HCT116 (cell line): ENCODE measurements around the gene SEC24D. TPM values are rescaled to one million over a fixed set of nuclear protein-coding genes. Genes with fewer than 3 reads are reported as not detected.

Experiments used
- ATAC-seq: fragments of 200-7000 bp; cut with Tn5 transposase; 2 replicates; pipeline ENCODE4 v1.9.1; 2020; ENCODE audit warnings: mild to moderate bottlenecking, moderate library complexity
- BruUV-seq: library from RNA; stranded (reverse); fragments of 400-500 nt; replicated peaks from 2 replicates; lab custom pipeline; 2021; lab: Mats Ljungman, UMichigan
- CTCF ChIA-PET: fragments of 300-600 bp; sonication (Branson Sonifier 250); formaldehyde crosslinking; loops from one replicate; lab custom pipeline; 2021; ENCODE audit warnings: antibody characterized with exemption; lab: Charles Lee
- POLR2A ChIA-PET: fragments of 300-600, 350-600 bp; sonication (Branson Sonifier 250); formaldehyde crosslinking; loops from one replicate; lab custom pipeline; 2021; ENCODE audit warnings: antibody characterized with exemption; lab: Charles Lee
- RAD21 ChIA-PET, 2 experiments: fragments of 300-600 bp; sonication (Branson Sonifier 250); formaldehyde crosslinking; loops; one replicate each; lab custom pipeline; 2023; ENCODE audit warnings: low total read pairs in 2 of 2; ENCODE audit not compliant: uncharacterized antibody in 2 of 2, unreplicated experiment in 2 of 2, low non-redundant PET in 1 of 2; lab: Charles Lee
- DNase-seq: peaks from one replicate; pipeline ENCODE4 v3.0.0-alpha.2; 2010; ENCODE audit warnings: low read depth, low spot score
- H2AFZ ChIP-seq: fragments of 200-600 bp; shearing (Covaris generic), sonication (generic); 2 replicates; pipeline ENCODE4 v1.6.1; 2017; ENCODE audit warnings: low read depth, mixed run types, mixed read lengths, antibody characterized with exemption, low read length; ENCODE audit not compliant: poor library complexity, severe bottlenecking
- H3K27ac ChIP-seq: 2 replicates; pipeline ENCODE4 v1.5.1; 2012; ENCODE audit warnings: low read depth, low read length
- H3K27me3 ChIP-seq: fragments of 200-600 bp; sonication (generic); 2 replicates; pipeline ENCODE4 v1.6.1; 2016; ENCODE audit warnings: mixed run types, low read length, mixed read lengths; ENCODE audit not compliant: insufficient read depth
- H3K36me3 ChIP-seq, 2 experiments: fragments of 200-500 bp in 1 of 2; fragments of 200-600 bp in 1 of 2; sonication (Bioruptor generic) in 1 of 2; sonication (generic) in 1 of 2; 2 replicates each; pipeline versions ENCODE4 v1.5.1 to v1.6.1; 2014 to 2016; ENCODE audit warnings: low read length in 2 of 2, inconsistent platforms in 1 of 2, mixed read lengths in 1 of 2, mixed run types in 1 of 2; ENCODE audit not compliant: insufficient read depth in 2 of 2, control insufficient read depth in 1 of 2
- H3K4me1 ChIP-seq, 2 experiments: fragments of 200-600 bp in 1 of 2; sonication (generic) in 1 of 2; 2 replicates each; pipeline versions ENCODE4 v1.5.1 to v1.6.1; 2012 to 2017; ENCODE audit warnings: low read length in 2 of 2, inconsistent platforms in 1 of 2, mild to moderate bottlenecking in 1 of 2, mixed read lengths in 1 of 2, mixed run types in 1 of 2, moderate library complexity in 1 of 2; ENCODE audit not compliant: insufficient read depth in 2 of 2, control insufficient read depth in 1 of 2
- H3K4me2 ChIP-seq: fragments of 200-600 bp; sonication (generic); 2 replicates; pipeline ENCODE4 v1.6.1; 2017; ENCODE audit warnings: mixed run types, low read length, mixed read lengths
- H3K4me3 ChIP-seq, 2 experiments: fragments of 200-600 bp in 1 of 2; sonication (generic) in 1 of 2; replicated peaks in 1 of 2; 2 replicates each; pipeline ENCODE4 v1.5.1; 2011 to 2016; ENCODE audit warnings: low read length in 2 of 2, control low read depth in 1 of 2, low read depth in 1 of 2, mild to moderate bottlenecking in 1 of 2, mixed read lengths in 1 of 2, mixed run types in 1 of 2
- H3K79me2 ChIP-seq: fragments of 200-600 bp; sonication (generic); 2 replicates; pipeline ENCODE4 v1.6.1; 2017; ENCODE audit warnings: mild to moderate bottlenecking, mixed run types, low read length, moderate library complexity, mixed read lengths; ENCODE audit not compliant: insufficient read depth
- H3K9ac ChIP-seq: fragments of 200-600 bp; sonication (generic); 2 replicates; pipeline ENCODE4 v1.6.1; 2016; ENCODE audit warnings: low read length, mixed read lengths
- H3K9me2 ChIP-seq: fragments of 200-600 bp; sonication (generic), shearing (Covaris generic); 2 replicates; pipeline ENCODE4 v1.6.1; 2017; ENCODE audit warnings: mixed run types, mild to moderate bottlenecking, moderate library complexity; ENCODE audit not compliant: insufficient read depth
- H3K9me3 ChIP-seq, 2 experiments: fragments of 200-500 bp in 1 of 2; fragments of 200-600 bp in 1 of 2; sonication (Bioruptor generic) in 1 of 2; sonication (generic) in 1 of 2; 2 replicates each; pipeline ENCODE4 v1.6.1; 2014 to 2017; ENCODE audit warnings: low read length in 2 of 2, mixed read lengths in 2 of 2, inconsistent platforms in 1 of 2, low read depth in 1 of 2, mild to moderate bottlenecking in 1 of 2, mixed run types in 1 of 2, moderate library complexity in 1 of 2; ENCODE audit not compliant: control insufficient read depth in 1 of 2, insufficient read depth in 1 of 2
- H4K20me1 ChIP-seq: fragments of 200-600 bp; sonication (generic), shearing (Covaris generic); 2 replicates; pipeline ENCODE4 v1.6.1; 2017; ENCODE audit warnings: mixed run types, mild to moderate bottlenecking, moderate library complexity; ENCODE audit not compliant: insufficient read depth
- CBX3 ChIP-seq: IDR thresholded peaks from 2 replicates; pipeline ENCODE4 v1.6.1; 2012; ENCODE audit warnings: low read depth
- EGR1 ChIP-seq: IDR thresholded peaks from 2 replicates; pipeline ENCODE4 v1.6.1; 2012; ENCODE audit warnings: low read depth
- ELF1 ChIP-seq: IDR thresholded peaks from 2 replicates; pipeline ENCODE4 v1.6.1; 2012; ENCODE audit warnings: low read depth, borderline replicate concordance
- POLR2AphosphoS5 ChIP-seq: IDR thresholded peaks from 2 replicates; pipeline ENCODE4 v1.6.1; 2011; ENCODE audit warnings: mild to moderate bottlenecking, low read depth, low read length, moderate library complexity
- YY1 ChIP-seq: IDR thresholded peaks from 2 replicates; pipeline ENCODE4 v1.6.1; 2011; ENCODE audit warnings: low read length, low read depth, moderate library complexity, mild to moderate bottlenecking; ENCODE audit not compliant: insufficient replicate concordance; ENCODE audit errors: extremely low read depth
- ZBTB33 ChIP-seq: IDR thresholded peaks from 2 replicates; pipeline ENCODE4 v1.6.1; 2011; ENCODE audit warnings: mild to moderate bottlenecking, low read length, moderate library complexity; ENCODE audit not compliant: insufficient replicate concordance; ENCODE audit errors: extremely low read depth
- ZFX ChIP-seq: fragments of 450-650 bp; IDR thresholded peaks from 2 replicates; pipeline ENCODE4 v1.6.1; 2017
- intact Hi-C: fragments of 100-400 bp; cut with micrococcal nuclease; formaldehyde crosslinking; loops from 2 replicates; pipeline ENCODE4 v1.10.0; 2022
- total RNA-seq: library from RNA; stranded (reverse); gene quantifications from one replicate; pipeline ENCODE4 v1.2.1, GENCODE V29; 2021; ENCODE audit not compliant: unreplicated experiment
- TF ChIP-seq, protein P1 (sequence below): IDR thresholded peaks from 2 replicates; pipeline ENCODE4 v1.6.1; 2012; ENCODE audit warnings: low read depth

The SEC24D gene
- total RNA-seq, 1 experiment from 2014 or later: 28.5 TPM

DNA sequence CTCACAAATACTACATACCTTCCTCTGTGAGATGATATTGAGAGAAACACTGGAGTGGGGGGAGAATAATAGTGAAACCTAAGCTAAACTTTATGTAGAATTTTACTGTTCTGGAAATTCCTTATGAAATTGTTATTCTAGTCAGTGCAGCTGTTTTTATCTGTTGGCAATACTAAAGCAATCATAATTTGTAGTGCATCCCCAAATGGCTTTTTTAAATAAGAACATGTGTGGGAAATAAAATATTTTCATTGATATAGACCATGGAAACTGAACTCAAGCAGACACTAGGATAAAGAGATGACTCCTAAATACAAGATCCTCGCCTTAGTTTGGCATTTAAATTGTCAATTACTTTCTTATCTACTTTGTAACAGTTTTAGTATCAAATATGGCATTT is 51.1 kb downstream of the SEC24D start:
- BruUV-seq: no TSS peak
- RAD21 ChIA-PET: no interaction called here
- CTCF ChIA-PET: interaction anchor here (1.0 kb wide), 1 partner anchor 80 kb away, joined by 4 read pairs; no protein-coding TSS in a partner anchor
- no peak overlapping the region for H2AFZ ChIP-seq
- H3K4me1 ChIP-seq: no peaks in the 10 kb centered on the region
- intact Hi-C loops: no loop called here
- no peaks in the 10 kb centered on the region for H3K27me3 ChIP-seq
- TF ChIP-seq ELF1: no peak
- TF ChIP-seq, protein P1, sequence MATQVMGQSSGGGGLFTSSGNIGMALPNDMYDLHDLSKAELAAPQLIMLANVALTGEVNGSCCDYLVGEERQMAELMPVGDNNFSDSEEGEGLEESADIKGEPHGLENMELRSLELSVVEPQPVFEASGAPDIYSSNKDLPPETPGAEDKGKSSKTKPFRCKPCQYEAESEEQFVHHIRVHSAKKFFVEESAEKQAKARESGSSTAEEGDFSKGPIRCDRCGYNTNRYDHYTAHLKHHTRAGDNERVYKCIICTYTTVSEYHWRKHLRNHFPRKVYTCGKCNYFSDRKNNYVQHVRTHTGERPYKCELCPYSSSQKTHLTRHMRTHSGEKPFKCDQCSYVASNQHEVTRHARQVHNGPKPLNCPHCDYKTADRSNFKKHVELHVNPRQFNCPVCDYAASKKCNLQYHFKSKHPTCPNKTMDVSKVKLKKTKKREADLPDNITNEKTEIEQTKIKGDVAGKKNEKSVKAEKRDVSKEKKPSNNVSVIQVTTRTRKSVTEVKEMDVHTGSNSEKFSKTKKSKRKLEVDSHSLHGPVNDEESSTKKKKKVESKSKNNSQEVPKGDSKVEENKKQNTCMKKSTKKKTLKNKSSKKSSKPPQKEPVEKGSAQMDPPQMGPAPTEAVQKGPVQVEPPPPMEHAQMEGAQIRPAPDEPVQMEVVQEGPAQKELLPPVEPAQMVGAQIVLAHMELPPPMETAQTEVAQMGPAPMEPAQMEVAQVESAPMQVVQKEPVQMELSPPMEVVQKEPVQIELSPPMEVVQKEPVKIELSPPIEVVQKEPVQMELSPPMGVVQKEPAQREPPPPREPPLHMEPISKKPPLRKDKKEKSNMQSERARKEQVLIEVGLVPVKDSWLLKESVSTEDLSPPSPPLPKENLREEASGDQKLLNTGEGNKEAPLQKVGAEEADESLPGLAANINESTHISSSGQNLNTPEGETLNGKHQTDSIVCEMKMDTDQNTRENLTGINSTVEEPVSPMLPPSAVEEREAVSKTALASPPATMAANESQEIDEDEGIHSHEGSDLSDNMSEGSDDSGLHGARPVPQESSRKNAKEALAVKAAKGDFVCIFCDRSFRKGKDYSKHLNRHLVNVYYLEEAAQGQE: no peak
- TF ChIP-seq CBX3: no peak
- no peak for TF ChIP-seq POLR2AphosphoS5
- no peak for TF ChIP-seq YY1
- TF ChIP-seq ZBTB33: no peak
- no peak for TF ChIP-seq ZFX
- no peak for TF ChIP-seq EGR1
- H3K4me3 ChIP-seq: no peak overlapping the region
- POLR2A ChIA-PET: no interaction called here
- no peak overlapping the region for H3K9ac ChIP-seq
- no peak for DNase-seq
- no peaks in the 10 kb centered on the region for H3K36me3 ChIP-seq
- H3K4me2 ChIP-seq: no peak overlapping the region
- H3K27ac ChIP-seq: no peak overlapping the region
- no peaks in the 10 kb centered on the region for H4K20me1 ChIP-seq
- no peak for ATAC-seq
- no peaks in the 10 kb centered on the region for H3K79me2 ChIP-seq
- no peaks in the 10 kb centered on the region for H3K9me2 ChIP-seq
- H3K9me3 ChIP-seq: no peaks in the 10 kb centered on the region
